IMR-90 (cell line): Measurements from ENCODE around the gene PRKD2.

Experiments used
- FOS ChIP-seq: fragments of 150-350 bp; IDR thresholded peaks from 2 replicates; pipeline ENCODE4 v1.6.1; 2016; ENCODE audit warnings: low read depth, low read length
- POLR2A ChIP-seq: IDR thresholded peaks from 2 replicates; pipeline ENCODE4 v1.6.1; 2012; ENCODE audit warnings: mild to moderate bottlenecking, low read depth, low read length
- RAD21 ChIP-seq: IDR thresholded peaks from 2 replicates; pipeline ENCODE4 v1.6.1; 2012; ENCODE audit warnings: low read length, improper control_type of control experiment
- RCOR1 ChIP-seq: IDR thresholded peaks from 2 replicates; pipeline ENCODE4 v1.6.1; 2012; ENCODE audit warnings: mild to moderate bottlenecking, low read length, improper control_type of control experiment; ENCODE audit not compliant: insufficient replicate concordance
- TF ChIP-seq, protein P1 (sequence below): conservative IDR thresholded peaks from 2 replicates; pipeline ENCODE4 v1.5.1; 2012; ENCODE audit warnings: mild to moderate bottlenecking, low read depth, low read length, improper control_type of control experiment

DNA sequence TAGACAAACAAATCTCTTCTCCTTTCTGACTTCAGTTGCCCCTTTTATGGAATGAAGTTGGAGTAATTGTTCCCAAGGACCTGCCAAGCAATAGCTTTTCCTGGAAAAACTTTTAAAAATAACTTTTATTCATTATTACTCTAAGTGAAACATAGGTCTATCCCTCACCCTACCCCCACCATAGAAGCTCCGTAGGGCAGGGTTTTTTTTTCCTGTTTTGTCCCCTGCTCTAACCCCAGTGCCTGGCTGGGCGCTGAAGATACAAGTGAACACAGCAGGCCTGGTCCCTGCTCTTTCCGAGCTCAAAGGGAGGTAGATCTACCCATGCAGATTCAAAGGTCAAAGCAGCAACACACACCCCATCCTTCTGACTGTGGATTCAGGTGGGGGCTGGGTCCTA is 72.2 kb downstream of the PRKD2 start:
- TF ChIP-seq, protein P1, sequence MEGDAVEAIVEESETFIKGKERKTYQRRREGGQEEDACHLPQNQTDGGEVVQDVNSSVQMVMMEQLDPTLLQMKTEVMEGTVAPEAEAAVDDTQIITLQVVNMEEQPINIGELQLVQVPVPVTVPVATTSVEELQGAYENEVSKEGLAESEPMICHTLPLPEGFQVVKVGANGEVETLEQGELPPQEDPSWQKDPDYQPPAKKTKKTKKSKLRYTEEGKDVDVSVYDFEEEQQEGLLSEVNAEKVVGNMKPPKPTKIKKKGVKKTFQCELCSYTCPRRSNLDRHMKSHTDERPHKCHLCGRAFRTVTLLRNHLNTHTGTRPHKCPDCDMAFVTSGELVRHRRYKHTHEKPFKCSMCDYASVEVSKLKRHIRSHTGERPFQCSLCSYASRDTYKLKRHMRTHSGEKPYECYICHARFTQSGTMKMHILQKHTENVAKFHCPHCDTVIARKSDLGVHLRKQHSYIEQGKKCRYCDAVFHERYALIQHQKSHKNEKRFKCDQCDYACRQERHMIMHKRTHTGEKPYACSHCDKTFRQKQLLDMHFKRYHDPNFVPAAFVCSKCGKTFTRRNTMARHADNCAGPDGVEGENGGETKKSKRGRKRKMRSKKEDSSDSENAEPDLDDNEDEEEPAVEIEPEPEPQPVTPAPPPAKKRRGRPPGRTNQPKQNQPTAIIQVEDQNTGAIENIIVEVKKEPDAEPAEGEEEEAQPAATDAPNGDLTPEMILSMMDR, result no peak
- no peak for TF ChIP-seq FOS
- no peak for TF ChIP-seq POLR2A
- no peak for TF ChIP-seq RAD21
- TF ChIP-seq RCOR1, result no peak
